Mesothelial cell of epicardium (in vitro differentiated cells): ENCODE measurements around the gene MARCHF2. TPM values are rescaled to one million over a fixed set of nuclear protein-coding genes. Genes with fewer than 3 reads are reported as not detected.

Source experiments
- DNase-seq, 2 experiments: peaks; one replicate each; pipeline ENCODE4 v3.0.0; 2021; ENCODE audit warnings: low spot score in 2 of 2; ENCODE audit not compliant: unreplicated experiment in 2 of 2
- H3K27ac Mint-ChIP-seq: 2 replicates; pipeline ENCODE4 v1.8.0; 2021; ENCODE audit warnings: mixed read lengths
- H3K27me3 Mint-ChIP-seq: 2 replicates; pipeline ENCODE4 v1.8.0; 2021; ENCODE audit warnings: low read depth, mixed read lengths
- H3K36me3 Mint-ChIP-seq: 2 replicates; pipeline ENCODE4 v1.8.0; 2021; ENCODE audit warnings: mixed read lengths
- H3K4me1 Mint-ChIP-seq: 2 replicates; pipeline ENCODE4 v1.8.0; 2021; ENCODE audit warnings: mixed read lengths
- H3K4me3 Mint-ChIP-seq: 2 replicates; pipeline ENCODE4 v1.8.0; 2021; ENCODE audit warnings: mild to moderate bottlenecking, moderate library complexity, mixed read lengths
- H3K9me3 Mint-ChIP-seq: 2 replicates; pipeline ENCODE4 v1.8.0; 2021; ENCODE audit warnings: mixed read lengths
- total RNA-seq: library from RNA; stranded (reverse); gene quantifications from 3 replicates; pipeline ENCODE4 v1.2.1, GENCODE V29; 2021
- TF ChIP-seq, protein P1 (sequence below): fragments of 200-600 bp; sonication (generic); IDR thresholded peaks from one replicate; pipeline ENCODE4 v1.5.0; 2021; ENCODE audit warnings: antibody characterized with exemption; ENCODE audit not compliant: unreplicated experiment

MARCHF2 gene
- total RNA-seq, 1 donor from 2014 or later = 21.4 TPM

DNA sequence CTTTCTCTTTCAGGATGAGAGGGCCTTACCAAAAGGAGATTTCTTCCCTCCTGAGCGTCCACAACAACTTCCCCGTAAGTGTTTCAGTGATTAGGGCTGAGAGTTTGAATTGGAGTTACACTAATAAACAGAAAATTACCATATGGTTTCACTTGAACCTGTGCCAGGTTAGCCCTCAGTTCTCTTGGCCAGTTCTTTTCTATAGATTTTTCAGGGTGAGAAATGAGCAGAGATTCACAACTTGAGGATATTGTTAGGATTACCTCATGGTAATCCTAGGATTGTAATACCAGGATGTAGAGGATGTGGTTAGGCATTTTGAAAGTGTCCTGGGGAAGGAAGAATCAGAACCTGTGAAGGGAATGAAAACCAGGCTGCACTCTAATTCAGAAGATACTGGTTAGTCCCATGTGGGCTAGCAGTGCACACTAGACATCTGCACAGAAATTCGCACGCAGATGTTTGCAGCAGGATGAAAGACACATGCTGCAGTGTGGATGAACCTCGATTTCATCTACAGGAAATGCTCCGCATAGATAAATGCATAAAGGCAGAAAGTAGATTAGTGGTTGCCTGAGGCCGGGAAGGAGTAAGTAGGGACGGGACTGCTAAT is 55.8 kb downstream of the MARCHF2 start:
- H3K4me1 Mint-ChIP-seq = peaks cover 6% of the 10 kb centered on the region
- H3K27me3 Mint-ChIP-seq = no peaks in the 10 kb centered on the region
- no peak overlapping the region for H3K27ac Mint-ChIP-seq
- TF ChIP-seq, protein P1, sequence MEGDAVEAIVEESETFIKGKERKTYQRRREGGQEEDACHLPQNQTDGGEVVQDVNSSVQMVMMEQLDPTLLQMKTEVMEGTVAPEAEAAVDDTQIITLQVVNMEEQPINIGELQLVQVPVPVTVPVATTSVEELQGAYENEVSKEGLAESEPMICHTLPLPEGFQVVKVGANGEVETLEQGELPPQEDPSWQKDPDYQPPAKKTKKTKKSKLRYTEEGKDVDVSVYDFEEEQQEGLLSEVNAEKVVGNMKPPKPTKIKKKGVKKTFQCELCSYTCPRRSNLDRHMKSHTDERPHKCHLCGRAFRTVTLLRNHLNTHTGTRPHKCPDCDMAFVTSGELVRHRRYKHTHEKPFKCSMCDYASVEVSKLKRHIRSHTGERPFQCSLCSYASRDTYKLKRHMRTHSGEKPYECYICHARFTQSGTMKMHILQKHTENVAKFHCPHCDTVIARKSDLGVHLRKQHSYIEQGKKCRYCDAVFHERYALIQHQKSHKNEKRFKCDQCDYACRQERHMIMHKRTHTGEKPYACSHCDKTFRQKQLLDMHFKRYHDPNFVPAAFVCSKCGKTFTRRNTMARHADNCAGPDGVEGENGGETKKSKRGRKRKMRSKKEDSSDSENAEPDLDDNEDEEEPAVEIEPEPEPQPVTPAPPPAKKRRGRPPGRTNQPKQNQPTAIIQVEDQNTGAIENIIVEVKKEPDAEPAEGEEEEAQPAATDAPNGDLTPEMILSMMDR = no peak
- no peak for DNase-seq
- peaks cover 65% of the 10 kb centered on the region for H3K36me3 Mint-ChIP-seq
- H3K9me3 Mint-ChIP-seq = no peaks in the 10 kb centered on the region
- no peak overlapping the region for H3K4me3 Mint-ChIP-seq

DNA sequence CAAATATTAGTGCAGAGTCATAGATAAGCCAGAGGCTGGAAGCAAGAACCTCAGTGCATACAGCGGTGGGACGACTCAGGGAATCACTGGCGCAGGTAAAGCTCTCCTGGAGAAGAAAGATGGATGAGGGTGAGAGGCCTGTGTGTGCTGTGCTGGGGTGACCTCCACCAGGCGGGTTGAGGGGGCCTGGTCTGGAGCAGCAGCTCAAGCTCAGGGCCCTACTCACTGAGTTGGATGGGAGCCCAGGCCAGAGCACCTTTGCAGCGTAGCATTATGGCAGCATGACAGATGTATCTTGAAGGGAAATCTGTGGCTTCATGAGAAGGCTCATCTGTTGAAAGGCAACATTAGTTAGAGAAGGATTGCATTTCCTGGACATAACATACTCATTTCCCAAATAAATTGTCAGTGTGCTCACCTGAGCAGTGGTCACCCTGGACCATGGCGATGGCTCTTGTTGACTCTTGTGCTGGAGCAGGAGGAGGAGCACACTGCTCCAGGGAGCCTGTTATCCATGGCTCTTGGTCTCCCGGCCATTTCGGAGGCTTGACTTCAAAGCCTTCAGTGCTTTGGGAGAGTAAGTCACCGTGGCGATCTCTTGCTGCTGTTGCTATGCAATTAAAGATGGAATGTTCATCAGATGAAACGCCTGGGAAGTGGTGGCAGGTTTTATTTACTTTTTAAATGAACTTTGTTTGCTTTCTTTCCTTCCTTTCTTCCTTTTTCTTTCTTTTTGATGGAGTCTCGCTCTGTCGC is 56.7 kb downstream of the MARCHF2 start:
- peaks cover 67% of the 10 kb centered on the region for H3K36me3 Mint-ChIP-seq
- DNase-seq = no peak
- H3K4me1 Mint-ChIP-seq = peaks cover 6% of the 10 kb centered on the region
- no peaks in the 10 kb centered on the region for H3K9me3 Mint-ChIP-seq
- TF ChIP-seq, protein P1 = no peak
- no peak overlapping the region for H3K27ac Mint-ChIP-seq
- no peak overlapping the region for H3K4me3 Mint-ChIP-seq
- no peaks in the 10 kb centered on the region for H3K27me3 Mint-ChIP-seq

DNA sequence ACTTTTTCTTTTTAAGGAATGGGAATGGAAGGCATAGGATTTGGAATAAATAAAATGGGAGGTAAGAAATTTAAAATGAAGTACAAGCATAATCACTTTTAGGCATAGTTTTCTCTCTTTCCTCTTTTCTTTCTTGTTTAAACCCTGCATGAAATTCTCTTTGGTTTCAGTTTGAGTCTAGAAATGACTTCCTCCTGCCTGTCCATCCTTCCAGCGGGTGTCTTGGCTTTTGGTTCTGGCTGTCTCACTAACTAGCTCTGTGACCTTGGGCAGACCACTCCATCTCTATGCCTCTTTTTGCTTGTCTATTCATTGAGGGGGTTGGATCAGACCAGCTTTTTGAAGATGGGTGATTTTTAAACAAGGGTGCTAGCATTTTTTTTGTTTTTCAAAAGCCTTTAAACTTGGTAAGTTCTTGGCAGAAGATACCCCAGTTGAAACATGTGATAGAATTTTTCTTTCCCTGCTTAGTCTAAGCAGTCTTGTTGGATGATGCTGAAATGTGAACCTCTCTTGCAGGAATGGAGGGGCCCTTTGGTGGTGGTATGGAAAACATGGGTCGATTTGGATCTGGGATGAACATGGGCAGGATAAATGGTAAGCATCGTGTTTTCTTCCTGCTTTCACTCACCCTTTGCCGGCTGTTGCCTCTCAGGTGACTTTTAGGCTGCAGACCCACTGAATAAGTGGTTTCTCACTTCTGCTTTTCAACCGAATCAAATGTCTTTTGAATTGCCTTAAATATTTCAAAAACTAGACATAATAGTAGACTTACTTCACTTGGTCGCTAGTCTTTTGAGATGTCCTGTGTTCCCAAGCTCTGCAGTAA is 60.8 kb downstream of the MARCHF2 start:
- Mint-ChIP-seq H3K36me3 (peaks cover 50% of the 10 kb centered on the region), H3K4me3 (no peak overlapping the region), H3K27ac (no peak overlapping the region), H3K27me3 (no peaks in the 10 kb centered on the region), H3K9me3 (no peaks in the 10 kb centered on the region), H3K4me1 (peaks cover 6% of the 10 kb centered on the region)
- TF ChIP-seq, protein P1 = no peak
- no peak for DNase-seq

DNA sequence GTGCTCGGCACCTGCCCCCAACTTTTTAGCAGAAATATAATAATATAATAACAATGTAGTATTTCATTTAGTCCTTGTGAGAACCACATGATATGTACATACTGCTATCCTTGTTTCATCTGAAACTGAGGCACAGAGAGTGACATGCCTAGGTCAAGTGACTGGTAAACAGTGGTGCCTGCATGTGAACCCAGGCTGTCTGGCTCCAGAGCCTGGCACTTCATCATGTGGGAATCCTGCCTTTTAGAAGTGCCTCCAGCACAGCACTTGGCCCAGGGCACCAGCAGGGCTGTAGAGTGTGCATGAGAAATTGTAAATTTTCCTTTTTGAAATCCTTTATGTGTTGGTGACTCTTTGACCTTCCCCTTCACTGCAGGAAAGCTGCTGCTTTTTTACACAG is 61.9 kb downstream of the MARCHF2 start:
- Mint-ChIP-seq H3K36me3 (peaks cover 40% of the 10 kb centered on the region), H3K27ac (peak overlapping the region; percentile 25), H3K4me3 (no peak overlapping the region), H3K27me3 (no peaks in the 10 kb centered on the region), H3K4me1 (no peaks in the 10 kb centered on the region), H3K9me3 (no peaks in the 10 kb centered on the region)
- TF ChIP-seq, protein P1 = no peak
- no peak for DNase-seq

DNA sequence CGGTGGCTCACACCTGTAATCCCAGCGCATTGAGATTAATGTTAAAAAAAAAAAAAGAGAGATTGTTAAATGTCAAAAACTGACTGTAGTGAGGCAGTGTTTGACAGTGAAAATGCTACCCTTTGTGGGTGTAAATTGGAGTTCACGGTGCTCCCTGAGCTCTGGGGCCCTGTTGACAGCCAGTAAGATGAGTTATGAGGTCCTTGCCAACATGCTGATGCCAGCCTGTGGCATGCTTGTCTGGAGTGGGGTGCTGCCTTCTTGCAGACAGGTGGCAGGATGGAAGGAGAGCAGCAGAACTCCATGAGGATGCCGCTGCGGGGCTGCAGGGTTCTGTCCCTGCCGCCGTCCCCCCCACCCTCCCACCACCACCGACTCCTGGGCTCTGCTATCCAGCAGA is 63.4 kb downstream of the MARCHF2 start:
- Mint-ChIP-seq H3K9me3 (no peaks in the 10 kb centered on the region), H3K27ac (no peak overlapping the region), H3K36me3 (peaks cover 31% of the 10 kb centered on the region), H3K4me1 (no peaks in the 10 kb centered on the region), H3K27me3 (no peaks in the 10 kb centered on the region), H3K4me3 (no peak overlapping the region)
- DNase-seq = no peak
- TF ChIP-seq, protein P1 = no peak
